HL-60 (cell line): Measurements from ENCODE around the gene HOXA7.

Experiments used
- DNase-seq, 2 experiments: peaks; one replicate each; pipeline ENCODE4 v3.0.0-alpha.2; 2010 to 2020; ENCODE audit warnings: low read depth in 1 of 2, low spot score in 1 of 2
- H3K27ac ChIP-seq: fragments of 250-450 bp; sonication (Bioruptor Pico); replicated peaks from 2 replicates; pipeline ENCODE4 v1.5.1; 2020; ENCODE audit warnings: mild to moderate bottlenecking, moderate library complexity
- H3K27me3 ChIP-seq: fragments of 250-450 bp; sonication (Bioruptor Pico); 2 replicates; pipeline ENCODE4 v1.5.1; 2021; ENCODE audit warnings: mild to moderate bottlenecking, moderate library complexity; ENCODE audit not compliant: insufficient read depth, poor library complexity, severe bottlenecking
- H3K4me3 ChIP-seq: replicated peaks from 2 replicates; pipeline ENCODE4 v1.5.1; 2011; ENCODE audit warnings: mild to moderate bottlenecking, control low read depth, low read length; ENCODE audit not compliant: insufficient read depth
- GABPA ChIP-seq: IDR thresholded peaks from 2 replicates; pipeline ENCODE4 v1.6.1; 2012; ENCODE audit warnings: low read depth
- POLR2AphosphoS5 ChIP-seq: IDR thresholded peaks from 2 replicates; pipeline ENCODE4 v1.6.1; 2012; ENCODE audit warnings: low read depth
- SPI1 ChIP-seq: IDR thresholded peaks from 2 replicates; pipeline ENCODE4 v1.6.1; 2012; ENCODE audit warnings: low read depth, mild to moderate bottlenecking, borderline replicate concordance
- long read RNA-seq: library from polyadenylated mRNA; unstranded; transcript quantifications from one replicate; pipeline ENCODE4 v2.0.0, GENCODE V29; 2020
- TF ChIP-seq, protein P1 (sequence below): IDR thresholded peaks from one replicate; pipeline ENCODE4 v1.5.1; 2011; ENCODE audit warnings: low read length, control low read depth, inconsistent platforms; ENCODE audit not compliant: insufficient read depth
- TF ChIP-seq, protein P2 (sequence below): IDR thresholded peaks from 2 replicates; pipeline ENCODE4 v1.6.1; 2012; ENCODE audit warnings: low read depth; ENCODE audit not compliant: insufficient replicate concordance

HOXA7 gene
- long read RNA-seq, partial matches to known transcripts: 0 of 5 reads
- long read RNA-seq, other reads (novel, unspliced or antisense): 5 of 5 reads

DNA sequence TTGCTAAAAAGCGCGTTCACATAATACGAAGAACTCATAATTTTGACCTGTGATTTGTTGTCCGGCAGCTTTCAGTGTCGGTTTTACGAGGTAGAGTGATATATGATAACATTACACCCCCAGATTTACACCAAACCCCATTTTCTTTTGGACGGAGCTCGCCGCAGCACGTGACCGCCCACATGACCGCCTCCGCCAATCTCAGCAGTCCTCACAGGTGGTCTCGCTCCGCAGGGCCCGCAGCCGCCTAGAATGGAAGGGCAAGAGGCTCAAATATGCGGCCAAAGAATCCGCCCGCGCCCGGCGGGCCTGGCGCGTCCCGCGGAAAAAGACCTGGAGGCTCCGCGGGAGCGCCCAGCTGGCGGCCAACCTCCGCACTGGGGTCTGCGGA lies at the start of gene HOXA7:
HOXA7 (minus strand) TSS at position 168 of the 391 bp plus-strand sequence; CDS start at position 38, 130 bp downstream.
- DNase-seq: peak in 1 of 2 experiments; percentile 25
- no peak within 1 kb of the TSS for H3K27ac ChIP-seq
- H3K27me3 ChIP-seq: peaks cover 74% of the 10 kb centered on the region
- H3K4me3 ChIP-seq: peak within 1 kb of the TSS; percentile 47
- TF ChIP-seq POLR2AphosphoS5 (no peak), SPI1 (no peak), GABPA (no peak)
- TF ChIP-seq, protein P1, sequence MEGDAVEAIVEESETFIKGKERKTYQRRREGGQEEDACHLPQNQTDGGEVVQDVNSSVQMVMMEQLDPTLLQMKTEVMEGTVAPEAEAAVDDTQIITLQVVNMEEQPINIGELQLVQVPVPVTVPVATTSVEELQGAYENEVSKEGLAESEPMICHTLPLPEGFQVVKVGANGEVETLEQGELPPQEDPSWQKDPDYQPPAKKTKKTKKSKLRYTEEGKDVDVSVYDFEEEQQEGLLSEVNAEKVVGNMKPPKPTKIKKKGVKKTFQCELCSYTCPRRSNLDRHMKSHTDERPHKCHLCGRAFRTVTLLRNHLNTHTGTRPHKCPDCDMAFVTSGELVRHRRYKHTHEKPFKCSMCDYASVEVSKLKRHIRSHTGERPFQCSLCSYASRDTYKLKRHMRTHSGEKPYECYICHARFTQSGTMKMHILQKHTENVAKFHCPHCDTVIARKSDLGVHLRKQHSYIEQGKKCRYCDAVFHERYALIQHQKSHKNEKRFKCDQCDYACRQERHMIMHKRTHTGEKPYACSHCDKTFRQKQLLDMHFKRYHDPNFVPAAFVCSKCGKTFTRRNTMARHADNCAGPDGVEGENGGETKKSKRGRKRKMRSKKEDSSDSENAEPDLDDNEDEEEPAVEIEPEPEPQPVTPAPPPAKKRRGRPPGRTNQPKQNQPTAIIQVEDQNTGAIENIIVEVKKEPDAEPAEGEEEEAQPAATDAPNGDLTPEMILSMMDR: no peak
- TF ChIP-seq, protein P2, sequence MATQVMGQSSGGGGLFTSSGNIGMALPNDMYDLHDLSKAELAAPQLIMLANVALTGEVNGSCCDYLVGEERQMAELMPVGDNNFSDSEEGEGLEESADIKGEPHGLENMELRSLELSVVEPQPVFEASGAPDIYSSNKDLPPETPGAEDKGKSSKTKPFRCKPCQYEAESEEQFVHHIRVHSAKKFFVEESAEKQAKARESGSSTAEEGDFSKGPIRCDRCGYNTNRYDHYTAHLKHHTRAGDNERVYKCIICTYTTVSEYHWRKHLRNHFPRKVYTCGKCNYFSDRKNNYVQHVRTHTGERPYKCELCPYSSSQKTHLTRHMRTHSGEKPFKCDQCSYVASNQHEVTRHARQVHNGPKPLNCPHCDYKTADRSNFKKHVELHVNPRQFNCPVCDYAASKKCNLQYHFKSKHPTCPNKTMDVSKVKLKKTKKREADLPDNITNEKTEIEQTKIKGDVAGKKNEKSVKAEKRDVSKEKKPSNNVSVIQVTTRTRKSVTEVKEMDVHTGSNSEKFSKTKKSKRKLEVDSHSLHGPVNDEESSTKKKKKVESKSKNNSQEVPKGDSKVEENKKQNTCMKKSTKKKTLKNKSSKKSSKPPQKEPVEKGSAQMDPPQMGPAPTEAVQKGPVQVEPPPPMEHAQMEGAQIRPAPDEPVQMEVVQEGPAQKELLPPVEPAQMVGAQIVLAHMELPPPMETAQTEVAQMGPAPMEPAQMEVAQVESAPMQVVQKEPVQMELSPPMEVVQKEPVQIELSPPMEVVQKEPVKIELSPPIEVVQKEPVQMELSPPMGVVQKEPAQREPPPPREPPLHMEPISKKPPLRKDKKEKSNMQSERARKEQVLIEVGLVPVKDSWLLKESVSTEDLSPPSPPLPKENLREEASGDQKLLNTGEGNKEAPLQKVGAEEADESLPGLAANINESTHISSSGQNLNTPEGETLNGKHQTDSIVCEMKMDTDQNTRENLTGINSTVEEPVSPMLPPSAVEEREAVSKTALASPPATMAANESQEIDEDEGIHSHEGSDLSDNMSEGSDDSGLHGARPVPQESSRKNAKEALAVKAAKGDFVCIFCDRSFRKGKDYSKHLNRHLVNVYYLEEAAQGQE: no peak

DNA sequence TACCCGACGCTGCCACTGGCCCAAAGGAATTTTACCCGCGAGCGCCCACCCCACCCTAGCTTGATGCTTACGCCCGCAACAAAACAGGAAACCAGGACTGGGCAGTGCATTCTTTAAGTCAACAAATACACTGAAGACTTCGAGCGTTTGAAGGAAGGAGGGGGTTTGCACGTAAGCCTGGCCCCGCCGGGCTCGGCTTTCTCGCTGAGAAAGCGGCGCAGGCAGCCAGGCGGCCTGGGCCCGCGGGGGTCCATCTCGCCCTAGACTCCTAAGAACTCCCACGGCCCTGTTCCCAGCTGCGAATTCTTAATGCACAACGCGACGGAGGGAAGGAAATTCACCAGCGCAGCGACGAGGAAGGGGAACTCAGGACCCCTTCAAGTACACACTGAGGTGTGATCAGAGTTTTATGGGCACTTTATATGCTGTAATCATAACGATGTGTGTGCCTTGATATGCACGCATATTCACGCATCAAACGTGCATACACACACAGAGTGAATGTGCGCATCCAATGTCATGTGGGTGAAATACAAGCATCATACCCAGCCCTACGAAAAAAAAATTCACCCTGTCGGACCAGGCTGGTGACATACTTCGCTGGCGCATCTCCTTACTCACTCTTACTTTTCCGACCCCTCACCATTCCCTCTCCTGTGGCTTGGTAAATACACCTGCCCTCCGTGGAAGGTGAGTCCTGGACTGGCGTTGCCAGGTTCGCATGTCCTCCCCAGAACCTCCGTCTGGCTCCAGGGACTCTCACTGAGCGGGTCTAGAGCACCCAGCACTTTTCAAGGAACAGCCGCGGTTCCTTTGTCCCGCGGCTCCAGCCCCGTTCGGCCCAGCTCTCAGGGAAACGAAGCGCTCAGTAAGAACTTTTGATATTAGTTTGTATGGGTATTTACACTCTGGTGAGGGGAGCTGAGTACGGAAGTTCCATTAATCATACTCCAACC lies 49.1 kb upstream of the HOXA7 start:
- Histone ChIP-seq H3K27me3 (peaks cover 66% of the 10 kb centered on the region), H3K4me3 (no peak overlapping the region), H3K27ac (no peak overlapping the region)
- TF ChIP-seq, protein P1: no peak
- no peak for DNase-seq

DNA sequence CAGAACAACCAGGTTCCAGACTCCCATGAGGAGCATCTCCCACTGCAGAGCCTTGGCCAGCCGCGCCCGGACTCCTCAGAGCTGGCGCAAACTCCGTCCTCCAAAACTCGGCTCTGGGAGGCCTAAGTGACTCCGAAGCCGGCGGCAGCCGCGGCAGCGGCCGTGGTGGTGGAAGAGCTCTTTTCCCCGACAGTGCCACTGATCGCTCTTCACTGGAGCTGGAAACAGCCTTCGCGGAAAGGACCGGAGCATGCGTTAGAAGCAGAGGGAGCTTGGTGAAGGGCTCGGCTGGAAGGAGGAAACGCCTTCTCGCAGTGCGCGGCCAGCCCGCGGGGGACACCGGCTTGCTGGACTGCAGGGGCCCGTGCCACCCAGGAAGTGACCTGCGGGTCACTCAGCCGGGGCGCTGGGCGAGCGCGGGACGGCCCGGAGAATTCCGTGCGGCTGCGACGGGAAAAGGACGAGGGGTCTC lies 48.4 kb upstream of the HOXA7 start:
- Histone ChIP-seq H3K4me3 (no peak overlapping the region), H3K27me3 (peaks cover 64% of the 10 kb centered on the region), H3K27ac (no peak overlapping the region)
- TF ChIP-seq SPI1: no peak
- TF ChIP-seq POLR2AphosphoS5: no peak
- no peak for TF ChIP-seq GABPA
- TF ChIP-seq, protein P2: no peak
- TF ChIP-seq, protein P1: no peak
- DNase-seq: no peak
